HepG2 (cell line): ENCODE measurements around the gene ROM1. TPM values are rescaled to one million over a fixed set of nuclear protein-coding genes. Genes with fewer than 3 reads are reported as not detected.

Experiments used
- ARHGAP35 ChIP-seq: sonication (generic); formaldehyde crosslinking; IDR thresholded peaks from 2 replicates; pipeline ENCODE4 v1.9.0; 2022; ENCODE audit warnings: mild to moderate bottlenecking, inconsistent platforms, moderate library complexity, missing genetic modification reagents, borderline replicate concordance
- CAMTA2 ChIP-seq: sonication (generic); formaldehyde crosslinking; IDR thresholded peaks from 2 replicates; pipeline ENCODE4 v1.4.0; 2020; ENCODE audit warnings: mild to moderate bottlenecking, missing genetic modification reagents, borderline replicate concordance
- DNMT1 ChIP-seq: sonication (generic); formaldehyde crosslinking; IDR thresholded peaks from 2 replicates; pipeline ENCODE4 v1.5.1; 2020; ENCODE audit warnings: mild to moderate bottlenecking, missing genetic modification reagents
- IRF2 ChIP-seq: IDR thresholded peaks from 2 replicates; pipeline ENCODE4 v1.6.1; 2018; ENCODE audit warnings: missing genetic modification reagents, missing compliant biosample characterization
- KDM2A ChIP-seq: sonication (generic); formaldehyde crosslinking; IDR thresholded peaks from 2 replicates; pipeline ENCODE4 v1.4.0; 2020; ENCODE audit warnings: low read depth, missing genetic modification reagents, borderline replicate concordance
- KDM3A ChIP-seq: IDR thresholded peaks from 2 replicates; pipeline ENCODE4 v1.6.1; 2018; ENCODE audit warnings: low read depth, missing compliant biosample characterization
- MAF1 ChIP-seq: sonication (generic); formaldehyde crosslinking; IDR thresholded peaks from 2 replicates; pipeline ENCODE4 v1.5.0; 2020; ENCODE audit warnings: missing genetic modification reagents, borderline replicate concordance
- PREB ChIP-seq: sonication (generic); formaldehyde crosslinking; IDR thresholded peaks from 2 replicates; pipeline ENCODE4 v1.4.0; 2020; ENCODE audit warnings: missing genetic modification reagents
- RCOR2 ChIP-seq: IDR thresholded peaks from 2 replicates; pipeline ENCODE4 v1.6.1; 2016; ENCODE audit warnings: missing biosample characterization, missing genetic modification reagents
- RORA ChIP-seq: sonication (generic); formaldehyde crosslinking; IDR thresholded peaks from 2 replicates; pipeline ENCODE4 v1.5.0; 2020; ENCODE audit warnings: mild to moderate bottlenecking, missing genetic modification reagents, moderate library complexity
- RXRA ChIP-seq: sonication (generic); formaldehyde crosslinking; IDR thresholded peaks from 2 replicates; pipeline ENCODE4 v1.5.1; 2020; ENCODE audit warnings: missing genetic modification reagents
- SIX4 ChIP-seq: sonication (generic); formaldehyde crosslinking; IDR thresholded peaks from 2 replicates; pipeline ENCODE4 v1.4.0; 2020; ENCODE audit warnings: missing genetic modification reagents
- ZC3H13 ChIP-seq: sonication (generic); formaldehyde crosslinking; IDR thresholded peaks from 2 replicates; pipeline ENCODE4 v1.8.1; 2023; ENCODE audit warnings: mild to moderate bottlenecking, missing genetic modification reagents, moderate library complexity
- ZNF30 ChIP-seq: sonication (generic); formaldehyde crosslinking; IDR thresholded peaks from 2 replicates; pipeline ENCODE4 v1.5.0; 2020; ENCODE audit warnings: mild to moderate bottlenecking, missing genetic modification reagents
- ZNF572 ChIP-seq: sonication (generic); formaldehyde crosslinking; IDR thresholded peaks from 2 replicates; pipeline ENCODE4 v1.5.1; 2020; ENCODE audit warnings: mild to moderate bottlenecking, missing genetic modification reagents
- ZNF580 ChIP-seq: IDR thresholded peaks from 2 replicates; pipeline ENCODE4 v1.6.1; 2016; ENCODE audit warnings: low read depth, borderline replicate concordance
- ZNF773 ChIP-seq: sonication (generic); formaldehyde crosslinking; IDR thresholded peaks from 2 replicates; pipeline ENCODE4 v1.4.0; 2020; ENCODE audit warnings: missing genetic modification reagents, borderline replicate concordance
- ZSCAN30 ChIP-seq: sonication (generic); formaldehyde crosslinking; IDR thresholded peaks from 2 replicates; pipeline ENCODE4 v1.5.0; 2020; ENCODE audit warnings: mild to moderate bottlenecking, missing genetic modification reagents
- ZSCAN31 ChIP-seq: sonication (generic); formaldehyde crosslinking; IDR thresholded peaks from 2 replicates; pipeline ENCODE4 v1.5.0; 2020; ENCODE audit warnings: low read depth, mild to moderate bottlenecking, missing genetic modification reagents
- polyA plus RNA-seq, 8 experiments: library from polyadenylated mRNA; depleted of rRNA in 3 of 8; stranded (reverse) in 7 of 8; unstranded in 1 of 8; fragments of >200 nt; fragmentation: Illumina TruSeq in 4 of 8; extraction: Trizol in 4 of 8; gene quantifications; 2 replicates each; pipeline versions ENCODE4 v1.2.1 to v1.2.3, GENCODE V29; 2011 to 2016; ENCODE audit warnings: low read depth in 4 of 8, missing spikeins in 1 of 8, mixed read lengths in 1 of 8; ENCODE audit not compliant: insufficient read depth in 1 of 8
- total RNA-seq, 5 experiments: library from RNA; depleted of rRNA; stranded (reverse); fragments of >200 nt; fragmentation: Illumina TruSeq; extraction: Trizol; gene quantifications; 2 replicates each; pipeline ENCODE4 v1.2.3, GENCODE V29; 2016; ENCODE audit warnings: low read depth in 1 of 5

The ROM1 gene
- total and polyA plus RNA-seq, 2 of the 13 experiments (the other 11 are each of a cell fraction or from before 2014, with no cell fraction given) = 1.2 to 2.4 TPM

GRCh38 chr11:62574363-62575071 is 38.5 kb upstream of the ROM1 start (continued):
- TF ChIP-seq RXRA = 0 out of 2 replicates have a peak, but pooled peaks have one; percentile 16
- TF ChIP-seq ZNF572 (CRISPR knock-in tag) = 0 out of 2 replicates have a peak, but pooled peaks have one; percentile 40
- TF ChIP-seq ARHGAP35 = no peak
- TF ChIP-seq DNMT1 (CRISPR knock-in tag) = 0 out of 2 replicates have a peak, but pooled peaks have one; percentile 26
- peak; percentile 21; the same call in 1 of the 2 replicates for TF ChIP-seq MAF1 (CRISPR knock-in tag)
- 0 out of 2 replicates have a peak, but pooled peaks have one; percentile 22 for TF ChIP-seq ZNF773 (CRISPR knock-in tag)
- TF ChIP-seq IRF2 (CRISPR knock-in tag) = 0 out of 2 replicates have a peak, but pooled peaks have one; percentile 5
- 0 out of 2 replicates have a peak, but pooled peaks have one; percentile 63 for TF ChIP-seq ZSCAN30
- TF ChIP-seq KDM3A (CRISPR knock-in tag) = no peak
- peak; percentile 39 for TF ChIP-seq ZSCAN31 (CRISPR knock-in tag)
- TF ChIP-seq SIX4 (CRISPR knock-in tag) = no peak
- TF ChIP-seq ZC3H13 (CRISPR knock-in tag) = no peak
- TF ChIP-seq ZNF580 (CRISPR knock-in tag) = no peak
- TF ChIP-seq RORA (CRISPR knock-in tag) = no peak
- no peak for TF ChIP-seq PREB (CRISPR knock-in tag)
- no peak for TF ChIP-seq ZNF30 (CRISPR knock-in tag)
- TF ChIP-seq KDM2A (CRISPR knock-in tag) = peak; percentile 93
- TF ChIP-seq RCOR2 (CRISPR knock-in tag) = no peak
- TF ChIP-seq CAMTA2 (CRISPR knock-in tag) = no peak
